Kidney (tissue), 14 donors: ENCODE measurements around the gene KDM4C. TPM values are rescaled to one million over a fixed set of nuclear protein-coding genes. Genes with fewer than 3 reads are reported as not detected.

Source experiments
- DNase-seq, 5 donors: peaks; one replicate each; pipeline ENCODE4 v3.0.0-alpha.2; 2013 to 2020
- FAIRE-seq: peaks from 2 replicates; lab custom pipeline; 2012; peaks lifted over from hg19 to GRCh38; lab: Jason Lieb, UNC
- H3K27ac ChIP-seq, 2 donors: one replicate each; pipeline ENCODE4 v1.7.0; 2013; ENCODE audit warnings: low read depth in 2 of 2, low read length in 2 of 2, inconsistent platforms in 1 of 2
- H3K27me3 ChIP-seq: one replicate; pipeline ENCODE4 v1.7.1; 2013; ENCODE audit warnings: low read length, inconsistent platforms; ENCODE audit not compliant: control insufficient read depth, insufficient read depth
- H3K36me3 ChIP-seq, 3 donors: one replicate each; pipeline versions ENCODE4 v1.7.0 to v1.7.1; 2013; ENCODE audit warnings: low read length in 3 of 3, control low read depth in 1 of 3, inconsistent platforms in 1 of 3; ENCODE audit not compliant: insufficient read depth in 3 of 3, control insufficient read depth in 2 of 3
- H3K4me1 ChIP-seq, 3 donors: one replicate each; pipeline versions ENCODE4 v1.7.0 to v1.7.1; 2013; ENCODE audit warnings: low read length in 3 of 3, inconsistent platforms in 1 of 3, low read depth in 1 of 3; ENCODE audit not compliant: control insufficient read depth in 2 of 3, insufficient read depth in 2 of 3
- H3K4me3 ChIP-seq, 3 donors: one replicate each; pipeline versions ENCODE4 v1.7.0 to v1.8.1; 2013; ENCODE audit warnings: low read length in 3 of 3, control low read depth in 1 of 3, inconsistent platforms in 1 of 3
- H3K9ac ChIP-seq, 3 donors: one replicate each; pipeline versions ENCODE4 v1.7.0 to v1.7.1; 2013; ENCODE audit warnings: low read length in 3 of 3, control low read depth in 1 of 3, inconsistent platforms in 1 of 3
- H3K9me3 ChIP-seq, 3 donors: one replicate each; pipeline versions ENCODE4 v1.7.0 to v1.7.1; 2013; ENCODE audit warnings: low read length in 3 of 3, control low read depth in 1 of 3, inconsistent platforms in 1 of 3; ENCODE audit not compliant: control insufficient read depth in 2 of 3, insufficient read depth in 1 of 3
- intact Hi-C: fragments of 100-400 bp; cut with DNase I; formaldehyde crosslinking; loops from one replicate; pipeline ENCODE4 v1.11.1; 2022
- polyA plus RNA-seq: library from polyadenylated mRNA; stranded (reverse); fragments of 350-450 nt; fragmentation: Illumina TruSeq; extraction: RNeasy Lipid Tissue Mini Kit (QIAGEN cat#74804); gene quantifications from one replicate; pipeline ENCODE4 v1.2.3, GENCODE V29; 2014; ENCODE audit warnings: low read depth, low replicate concordance; ENCODE audit not compliant: insufficient read depth
- total RNA-seq: library from RNA; stranded (reverse); fragmentation: NEBNext Ultra II Directional; extraction: Animal tissue kit (Norgen Biotek cat#: 25700); gene quantifications from one replicate; pipeline ENCODE4 v1.2.1, GENCODE V29; 2021
- TF ChIP-seq, protein P1 (sequence below): IDR thresholded peaks from 3 replicates; pipeline ENCODE4 v1.5.1; 2012; ENCODE audit warnings: mild to moderate bottlenecking, moderate library complexity, borderline replicate concordance; ENCODE audit not compliant: insufficient read depth; ENCODE audit errors: extremely low read depth
- donor health status: control.
- donor health status: control.
- donor health status: control.
- donor health status: control.
- donor health status: control.
- donor health status: DM: yes; HTN: yes; CAD: no.
- donor health status: Normal renal cell carcinoma (clear cell type).

KDM4C gene
- total and polyA plus RNA-seq, 2 donors from 2014 or later: 7.1 to 47.1 TPM

DNA sequence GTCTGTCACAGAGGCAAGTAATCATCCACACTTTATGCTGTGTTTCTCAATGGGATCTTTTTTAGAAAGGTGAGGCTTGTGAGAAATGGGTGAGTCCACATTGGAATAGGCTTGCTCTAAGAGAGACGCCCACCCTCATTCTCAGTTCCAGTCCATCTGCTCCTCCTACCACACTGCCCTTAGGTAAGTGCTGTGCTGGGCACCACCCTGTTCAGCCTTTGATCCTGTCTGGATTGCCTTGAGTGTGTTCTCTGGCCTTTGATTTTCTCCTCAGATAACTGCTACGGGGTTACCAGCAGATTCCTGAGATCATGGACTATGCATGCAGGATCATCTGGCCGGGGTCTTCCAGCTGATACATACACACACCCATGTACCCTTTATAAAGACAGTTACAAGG lies 328.6 kb downstream of the KDM4C start:
- no peak overlapping the region for H3K27ac ChIP-seq
- intact Hi-C loops: no loop called here
- no peak overlapping the region for H3K9ac ChIP-seq
- no peak overlapping the region for H3K4me3 ChIP-seq
- H3K36me3 ChIP-seq: peaks cover 0 to 3% (median 0%) of the 10 kb centered on the region in 3 donors
- H3K9me3 ChIP-seq: no peaks in the 10 kb centered on the region
- TF ChIP-seq, protein P1, sequence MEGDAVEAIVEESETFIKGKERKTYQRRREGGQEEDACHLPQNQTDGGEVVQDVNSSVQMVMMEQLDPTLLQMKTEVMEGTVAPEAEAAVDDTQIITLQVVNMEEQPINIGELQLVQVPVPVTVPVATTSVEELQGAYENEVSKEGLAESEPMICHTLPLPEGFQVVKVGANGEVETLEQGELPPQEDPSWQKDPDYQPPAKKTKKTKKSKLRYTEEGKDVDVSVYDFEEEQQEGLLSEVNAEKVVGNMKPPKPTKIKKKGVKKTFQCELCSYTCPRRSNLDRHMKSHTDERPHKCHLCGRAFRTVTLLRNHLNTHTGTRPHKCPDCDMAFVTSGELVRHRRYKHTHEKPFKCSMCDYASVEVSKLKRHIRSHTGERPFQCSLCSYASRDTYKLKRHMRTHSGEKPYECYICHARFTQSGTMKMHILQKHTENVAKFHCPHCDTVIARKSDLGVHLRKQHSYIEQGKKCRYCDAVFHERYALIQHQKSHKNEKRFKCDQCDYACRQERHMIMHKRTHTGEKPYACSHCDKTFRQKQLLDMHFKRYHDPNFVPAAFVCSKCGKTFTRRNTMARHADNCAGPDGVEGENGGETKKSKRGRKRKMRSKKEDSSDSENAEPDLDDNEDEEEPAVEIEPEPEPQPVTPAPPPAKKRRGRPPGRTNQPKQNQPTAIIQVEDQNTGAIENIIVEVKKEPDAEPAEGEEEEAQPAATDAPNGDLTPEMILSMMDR: no peak
- DNase-seq (no peak), FAIRE-seq (no peak)
- no peaks in the 10 kb centered on the region for H3K27me3 ChIP-seq
- H3K4me1 ChIP-seq: peaks cover 0 to 8% (median 3%) of the 10 kb centered on the region in 3 donors

DNA sequence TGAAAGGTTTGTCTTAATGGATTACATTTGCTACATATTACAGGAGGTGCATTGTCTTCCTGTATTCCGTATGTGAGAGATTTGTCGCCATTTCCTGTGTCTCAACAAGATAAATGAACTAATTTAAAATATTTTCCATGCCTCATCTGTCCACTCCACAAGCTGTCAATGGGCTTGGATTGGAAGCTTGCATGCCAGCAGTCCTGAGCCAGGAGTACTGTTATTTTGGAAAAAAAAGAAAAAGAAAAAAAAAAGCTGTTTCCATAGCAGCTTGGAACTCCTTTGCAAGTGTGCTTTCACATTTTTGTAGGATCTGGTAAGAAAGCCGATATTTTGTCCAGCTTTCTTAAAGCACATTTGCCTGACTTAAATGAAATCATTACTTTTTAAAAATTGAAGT lies 330.8 kb downstream of the KDM4C start:
- TF ChIP-seq, protein P1: no peak

DNA sequence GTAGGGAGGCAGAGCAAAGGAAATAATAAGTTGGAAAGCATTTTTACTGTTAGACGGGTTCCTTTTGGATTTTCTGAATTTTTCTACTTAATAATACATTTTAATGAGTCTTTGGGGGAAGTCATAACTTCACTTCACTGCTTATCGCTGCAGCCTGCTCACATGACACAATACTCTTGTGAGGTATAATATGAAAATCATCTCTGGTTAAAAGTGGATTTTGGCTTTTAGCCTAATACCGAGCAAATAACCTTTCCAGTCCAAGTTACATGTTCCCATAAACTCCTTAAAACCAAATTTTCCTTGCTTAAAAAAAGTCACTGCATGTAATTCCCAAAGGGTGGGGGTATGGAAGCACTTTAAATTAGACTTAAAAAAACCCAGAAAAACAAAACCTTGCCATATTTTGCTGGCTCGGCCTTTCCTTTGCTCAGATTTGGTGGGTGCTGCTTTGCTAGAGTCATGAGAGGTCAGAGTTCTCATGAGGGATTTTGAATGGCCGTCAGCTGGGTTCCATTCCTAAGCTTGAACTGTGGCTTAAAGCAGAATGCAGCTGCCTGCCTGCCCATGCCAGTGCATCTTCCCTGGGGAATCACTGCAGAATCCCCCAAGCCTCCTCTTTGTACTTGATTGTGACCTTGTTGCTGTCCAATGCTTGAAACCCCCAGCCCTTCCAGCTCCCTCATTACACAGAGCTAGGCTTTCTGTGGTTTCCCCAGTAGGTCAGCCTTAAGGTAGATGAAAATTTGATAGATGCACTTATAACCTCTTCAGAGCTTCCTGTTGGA lies 331.8 kb downstream of the KDM4C start:
- no peaks in the 10 kb centered on the region for H3K27me3 ChIP-seq
- H3K4me1 ChIP-seq: peaks cover 0 to 8% (median 3%) of the 10 kb centered on the region in 3 donors
- H3K4me3 ChIP-seq: no peak overlapping the region
- H3K36me3 ChIP-seq: no peaks in the 10 kb centered on the region
- DNase-seq: peak in 1 of 5 donors; percentile 14
- H3K27ac ChIP-seq: no peak overlapping the region
- TF ChIP-seq, protein P1: no peak
- no peaks in the 10 kb centered on the region for H3K9me3 ChIP-seq
- no peak overlapping the region for H3K9ac ChIP-seq
- no peak for FAIRE-seq
- intact Hi-C loops: no loop called here

More for the DNA sequence above, 330.8 kb downstream of the KDM4C start:
- no peak overlapping the region for H3K27ac ChIP-seq
- intact Hi-C loops: no loop called here
- FAIRE-seq (no peak), DNase-seq (no peak)
- H3K9me3 ChIP-seq: no peaks in the 10 kb centered on the region
- H3K9ac ChIP-seq: no peak overlapping the region
- no peaks in the 10 kb centered on the region for H3K27me3 ChIP-seq
- peaks cover 0 to 8% (median 3%) of the 10 kb centered on the region in 3 donors for H3K4me1 ChIP-seq
- no peak overlapping the region for H3K4me3 ChIP-seq
- H3K36me3 ChIP-seq: no peaks in the 10 kb centered on the region
